PC-9 (cell line): ENCODE data around the gene KLHL25. TPM values are rescaled to one million over a fixed set of nuclear protein-coding genes. Genes with fewer than 3 reads are reported as not detected.

Experiments used
- BruUV-seq: library from RNA; stranded (reverse); fragments of 400-500 nt; replicated peaks from 2 replicates; lab custom pipeline; 2021; lab: Mats Ljungman, UMichigan
- CTCF ChIA-PET: fragments of 300-600 bp; sonication (Branson Sonifier 250); formaldehyde crosslinking; loops from one replicate; lab custom pipeline; 2022; ENCODE audit warnings: antibody characterized with exemption; lab: Charles Lee
- POLR2A ChIA-PET: fragments of 300-600 bp; sonication (Branson Sonifier 250); formaldehyde crosslinking; loops from one replicate; lab custom pipeline; 2022; ENCODE audit warnings: antibody characterized with exemption; ENCODE audit not compliant: unreplicated experiment; lab: Charles Lee
- DNase-seq, 2 experiments: peaks; one replicate each; pipeline versions ENCODE4 v3.0.0 to v3.0.0-alpha.2; 2015 to 2022; ENCODE audit warnings: mixed read lengths in 1 of 2
- H2AFZ ChIP-seq: fragments of 200-600 bp; sonication (generic); 2 replicates; pipeline ENCODE4 v1.8.1; 2017; ENCODE audit warnings: antibody characterized with exemption
- H3F3A ChIP-seq: fragments of 200-600 bp; sonication (generic); 2 replicates; pipeline ENCODE4 v1.8.1; 2017; ENCODE audit warnings: antibody characterized with exemption, mild to moderate bottlenecking, low read depth; ENCODE audit not compliant: insufficient read depth
- H3K27ac ChIP-seq: fragments of 200-600 bp; sonication (generic); 2 replicates; pipeline ENCODE4 v1.6.1; 2016; ENCODE audit warnings: mixed run types
- H3K27me3 ChIP-seq: fragments of 200-600 bp; sonication (generic); 2 replicates; pipeline ENCODE4 v1.6.1; 2016; ENCODE audit warnings: low read depth, mixed run types; ENCODE audit not compliant: insufficient read depth
- H3K36me3 ChIP-seq: fragments of 200-600 bp; sonication (generic); 2 replicates; pipeline ENCODE4 v1.6.1; 2016; ENCODE audit warnings: low read depth, mixed run types
- H3K4me1 ChIP-seq: fragments of 200-600 bp; sonication (generic); replicated peaks from 2 replicates; pipeline ENCODE4 v1.6.1; 2016; ENCODE audit warnings: mixed run types; ENCODE audit not compliant: insufficient read depth
- H3K4me2 ChIP-seq: fragments of 200-600 bp; sonication (generic); 2 replicates; pipeline ENCODE4 v1.6.1; 2017; ENCODE audit warnings: mixed run types
- H3K4me3 ChIP-seq: fragments of 200-600 bp; sonication (generic); 2 replicates; pipeline ENCODE4 v1.6.1; 2016; ENCODE audit warnings: mixed run types
- H3K79me2 ChIP-seq: fragments of 200-600 bp; sonication (generic); 2 replicates; pipeline ENCODE4 v1.6.1; 2017; ENCODE audit warnings: low read depth, mixed run types
- H3K9me2 ChIP-seq: fragments of 200-600 bp; sonication (generic); 2 replicates; pipeline ENCODE4 v1.8.1; 2017; ENCODE audit warnings: mild to moderate bottlenecking; ENCODE audit not compliant: insufficient read depth
- H3K9me3 ChIP-seq: fragments of 200-600 bp; sonication (generic); 2 replicates; pipeline ENCODE4 v1.8.1; 2016; ENCODE audit warnings: low read depth; ENCODE audit not compliant: insufficient read depth
- H4K20me1 ChIP-seq: fragments of 200-600 bp; sonication (generic); 2 replicates; pipeline ENCODE4 v1.8.1; 2017; ENCODE audit not compliant: insufficient read depth
- EZH2 ChIP-seq: fragments of 200-600 bp; sonication (generic); IDR thresholded peaks from 2 replicates; pipeline ENCODE4 v1.8.0; 2017; ENCODE audit warnings: antibody characterized with exemption, low read depth
- intact Hi-C: fragments of 100-400 bp; cut with micrococcal nuclease; formaldehyde crosslinking; loops from one replicate; pipeline ENCODE4 v1.10.0; 2022; ENCODE audit not compliant: unreplicated experiment
- total RNA-seq: library from RNA; stranded (reverse); gene quantifications from 2 replicates; pipeline ENCODE4 v1.2.3, GENCODE V29; 2021
- TF ChIP-seq, protein P1 (sequence below): fragments of 200-600 bp; sonication (generic); conservative IDR thresholded peaks from 2 replicates; pipeline ENCODE4 v1.6.1; 2017; ENCODE audit warnings: mixed run types, antibody characterized with exemption, mild to moderate bottlenecking, moderate library complexity

KLHL25 gene
- total RNA-seq, 1 experiment from 2014 or later = 5.3 TPM

GRCh38 chr15:85718271-85718971 lies 76.3 kb downstream of the KLHL25 start:
- POLR2A ChIA-PET = no interaction called here
- H2AFZ ChIP-seq = no peak overlapping the region
- H3K36me3 ChIP-seq = peaks cover 35% of the 10 kb centered on the region; the same call in 1 of the 2 replicates
- H3K9me2 ChIP-seq = no peaks in the 10 kb centered on the region
- intact Hi-C loops = no loop called here
- no peak overlapping the region for H3K4me2 ChIP-seq
- no peak overlapping the region for H3K27ac ChIP-seq
- H4K20me1 ChIP-seq = peaks cover 3% of the 10 kb centered on the region; the same call in 1 of the 2 replicates
- no peaks in the 10 kb centered on the region for H3K27me3 ChIP-seq
- CTCF ChIA-PET = no interaction called here
- no peak for DNase-seq
- no peak overlapping the region for H3K4me3 ChIP-seq
- no TSS peak for BruUV-seq
- H3K4me1 ChIP-seq = no peaks in the 10 kb centered on the region
- no peaks in the 10 kb centered on the region for H3K79me2 ChIP-seq
- no peaks in the 10 kb centered on the region; the same call in 1 of the 2 replicates for H3K9me3 ChIP-seq
- H3F3A ChIP-seq = no peaks in the 10 kb centered on the region
- no peak for TF ChIP-seq EZH2
- TF ChIP-seq, protein P1, sequence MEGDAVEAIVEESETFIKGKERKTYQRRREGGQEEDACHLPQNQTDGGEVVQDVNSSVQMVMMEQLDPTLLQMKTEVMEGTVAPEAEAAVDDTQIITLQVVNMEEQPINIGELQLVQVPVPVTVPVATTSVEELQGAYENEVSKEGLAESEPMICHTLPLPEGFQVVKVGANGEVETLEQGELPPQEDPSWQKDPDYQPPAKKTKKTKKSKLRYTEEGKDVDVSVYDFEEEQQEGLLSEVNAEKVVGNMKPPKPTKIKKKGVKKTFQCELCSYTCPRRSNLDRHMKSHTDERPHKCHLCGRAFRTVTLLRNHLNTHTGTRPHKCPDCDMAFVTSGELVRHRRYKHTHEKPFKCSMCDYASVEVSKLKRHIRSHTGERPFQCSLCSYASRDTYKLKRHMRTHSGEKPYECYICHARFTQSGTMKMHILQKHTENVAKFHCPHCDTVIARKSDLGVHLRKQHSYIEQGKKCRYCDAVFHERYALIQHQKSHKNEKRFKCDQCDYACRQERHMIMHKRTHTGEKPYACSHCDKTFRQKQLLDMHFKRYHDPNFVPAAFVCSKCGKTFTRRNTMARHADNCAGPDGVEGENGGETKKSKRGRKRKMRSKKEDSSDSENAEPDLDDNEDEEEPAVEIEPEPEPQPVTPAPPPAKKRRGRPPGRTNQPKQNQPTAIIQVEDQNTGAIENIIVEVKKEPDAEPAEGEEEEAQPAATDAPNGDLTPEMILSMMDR = no peak

GRCh38 chr15:85717212-85717611 lies 77.5 kb downstream of the KLHL25 start:
- no peaks in the 10 kb centered on the region for H3K9me2 ChIP-seq
- no peaks in the 10 kb centered on the region for H3K4me1 ChIP-seq
- H3K27me3 ChIP-seq = no peaks in the 10 kb centered on the region
- H3K4me3 ChIP-seq = no peak overlapping the region
- no peak overlapping the region for H3K27ac ChIP-seq
- ChIA-PET POLR2A (no interaction called here), CTCF (no interaction called here)
- H2AFZ ChIP-seq = no peak overlapping the region
- no peaks in the 10 kb centered on the region; the same call in 1 of the 2 replicates for H3K9me3 ChIP-seq
- H3F3A ChIP-seq = no peaks in the 10 kb centered on the region
- BruUV-seq = no TSS peak
- DNase-seq = no peak
- peaks cover 27% of the 10 kb centered on the region; the same call in 1 of the 2 replicates for H3K36me3 ChIP-seq
- H3K79me2 ChIP-seq = no peaks in the 10 kb centered on the region
- no peak for TF ChIP-seq EZH2
- TF ChIP-seq, protein P1 = no peak
- H4K20me1 ChIP-seq = peaks cover 3% of the 10 kb centered on the region; the same call in 1 of the 2 replicates
- intact Hi-C loops = no loop called here
- H3K4me2 ChIP-seq = no peak overlapping the region

DNA sequence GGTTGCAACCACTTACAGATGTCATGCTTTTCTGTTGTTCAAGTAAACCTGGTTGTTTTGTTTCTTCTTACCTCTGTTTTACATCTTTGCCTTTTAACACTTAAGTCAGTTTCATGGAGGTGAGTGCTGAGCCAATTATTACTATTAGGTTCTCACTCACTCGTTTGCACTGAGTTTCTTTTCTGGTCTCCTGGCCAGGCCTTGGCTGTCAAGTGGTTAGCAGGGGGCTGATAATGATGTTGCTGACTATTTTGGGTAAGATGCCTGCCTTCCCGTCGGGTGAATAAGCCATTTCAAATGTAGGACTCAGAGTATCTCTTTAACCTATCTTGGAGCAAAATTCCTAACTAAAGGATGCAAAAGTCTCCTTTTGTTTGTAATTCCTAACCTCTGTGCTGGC lies 78.5 kb downstream of the KLHL25 start:
- TF ChIP-seq, protein P1 = no peak
- no peak for TF ChIP-seq EZH2
- DNase-seq = no peak
- CTCF ChIA-PET = no interaction called here
- Histone ChIP-seq H3K36me3 (peaks cover 25% of the 10 kb centered on the region; the same call in 1 of the 2 replicates), H3K79me2 (no peaks in the 10 kb centered on the region), H4K20me1 (peaks cover 3% of the 10 kb centered on the region; the same call in 1 of the 2 replicates), H3K4me1 (no peaks in the 10 kb centered on the region), H3K27me3 (no peaks in the 10 kb centered on the region), H3K27ac (no peak overlapping the region), H3K9me3 (no peaks in the 10 kb centered on the region; the same call in 1 of the 2 replicates), H3K9me2 (no peaks in the 10 kb centered on the region), H2AFZ (no peak overlapping the region), H3F3A (no peaks in the 10 kb centered on the region), H3K4me3 (no peak overlapping the region), H3K4me2 (no peak overlapping the region)
- POLR2A ChIA-PET = no interaction called here
- intact Hi-C loops = no loop called here
- BruUV-seq = no TSS peak
